ENCODE results near the gene SFXN5. TPM values are rescaled to one million over a fixed set of nuclear protein-coding genes. Genes with fewer than 3 reads are reported as not detected.

Gene SFXN5
- polyA plus RNA-seq, 4 donors = 25.2 to 33.7 (median 27.5) TPM

- no peak for DNase-seq (ENCODE audit: low read depth in 4 of 4, low spot score in 2 of 4)
Measured at GRCh38 chr2:72947952-72948830, 123.3 kb downstream of the SFXN5 start.

GRCh38 chr2:72946466-72946865, 125.0 kb downstream of the SFXN5 start:
- no peak for DNase-seq (ENCODE audit: low read depth in 4 of 4, low spot score in 2 of 4)

DNA sequence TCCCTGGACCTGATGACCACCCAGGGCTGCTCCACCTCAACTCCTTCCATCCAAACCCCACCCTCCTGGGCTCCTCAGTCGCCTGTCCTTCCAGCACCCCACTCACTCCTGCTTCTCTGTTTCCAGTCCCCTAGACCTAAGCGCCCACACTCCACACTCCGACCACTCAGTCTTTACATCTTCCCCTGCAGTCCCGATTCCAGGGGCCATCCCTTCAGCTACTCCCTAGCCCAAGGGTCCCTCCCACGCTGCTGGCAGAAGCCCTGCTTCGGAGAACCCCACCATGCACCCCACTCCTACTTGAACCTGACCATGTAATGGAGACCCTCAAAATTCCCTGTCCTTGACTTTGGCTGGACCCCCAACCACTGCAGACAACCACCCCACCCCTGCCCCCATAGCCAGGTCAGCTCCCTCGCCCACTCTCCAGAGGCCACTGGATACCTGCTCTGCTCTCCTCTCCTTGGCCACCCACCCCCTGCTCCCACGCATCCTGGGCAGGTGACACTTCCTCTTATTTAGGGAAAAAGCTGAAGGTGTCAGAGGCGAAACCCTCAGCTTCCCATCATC, 126.0 kb downstream of the SFXN5 start:
- no peak for DNase-seq (ENCODE audit: low read depth in 4 of 4, low spot score in 2 of 4)

- DNase-seq (ENCODE audit: low read depth in 4 of 4, low spot score in 2 of 4) = no peak
Measured at GRCh38 chr2:72944804-72945449, 126.6 kb downstream of the SFXN5 start.

DNA sequence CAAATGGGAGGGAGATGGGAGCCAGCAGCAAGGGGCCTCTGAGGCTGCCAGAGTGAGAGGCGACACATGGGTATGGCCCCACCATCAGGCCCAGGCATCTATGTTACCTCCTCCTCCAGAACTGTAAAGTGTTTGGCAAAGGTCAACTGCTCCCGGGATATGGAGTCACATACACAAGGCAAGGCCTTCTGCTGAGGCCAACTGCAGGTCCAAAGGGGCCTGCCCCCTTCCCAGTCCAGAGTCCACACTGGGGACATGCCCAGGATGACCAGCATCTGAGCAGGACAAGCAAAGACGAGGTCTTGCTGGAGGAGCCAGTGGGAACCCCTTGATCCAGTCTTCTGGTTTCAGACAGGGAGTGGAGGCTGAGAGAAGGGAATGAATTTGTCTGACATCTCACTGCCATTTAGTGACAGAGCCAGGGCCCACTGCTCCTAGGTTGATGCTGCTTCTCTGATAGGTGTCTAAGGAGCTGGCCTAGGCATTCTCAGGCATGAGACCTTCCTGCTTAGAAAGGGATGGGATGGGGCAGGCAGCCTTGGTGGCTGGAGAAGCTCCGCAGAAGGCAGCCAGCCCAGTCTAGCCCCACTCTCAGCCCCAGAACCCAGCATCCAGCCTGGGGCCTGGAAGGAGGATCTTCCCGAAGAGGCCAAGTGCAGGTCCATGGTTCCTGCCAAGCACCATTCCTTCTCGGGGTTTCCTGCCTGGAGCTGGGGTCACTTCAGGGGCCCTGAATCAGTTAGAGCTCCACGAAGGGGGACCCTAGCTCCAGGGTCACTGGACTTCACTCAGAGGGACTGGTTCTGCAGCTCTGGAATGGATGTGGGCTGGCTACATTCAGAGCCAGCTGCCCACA, 127.7 kb downstream of the SFXN5 start:
- no peak for DNase-seq (ENCODE audit: low read depth in 4 of 4, low spot score in 2 of 4)

- no peak for DNase-seq (ENCODE audit: low read depth in 4 of 4, low spot score in 2 of 4)
Measured at GRCh38 chr2:72942881-72943418, 128.6 kb downstream of the SFXN5 start.

DNA sequence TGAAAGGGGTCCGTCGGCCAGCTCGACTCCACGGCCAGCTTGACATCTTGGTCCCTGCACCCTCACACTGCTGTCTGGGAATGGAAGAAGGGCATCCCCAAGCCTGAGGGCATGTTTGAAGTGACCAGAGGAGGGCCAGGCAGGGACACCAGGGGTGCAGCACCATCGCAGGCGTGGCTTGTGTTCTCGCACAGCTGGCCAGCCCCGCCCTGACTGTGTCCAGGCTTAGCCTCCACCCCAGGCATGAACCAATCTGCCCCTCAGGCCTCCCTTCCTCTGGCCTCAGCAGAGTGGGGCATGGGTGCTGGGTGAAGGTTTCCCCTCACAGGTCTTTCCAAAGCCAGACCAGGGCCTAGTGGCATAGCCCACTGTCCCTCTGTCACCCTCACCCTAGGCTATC, 129.2 kb downstream of the SFXN5 start:
- no peak for DNase-seq (ENCODE audit: low read depth in 4 of 4, low spot score in 2 of 4)

GRCh38 chr2:72940786-72941185, 130.7 kb downstream of the SFXN5 start:
- peak in 1 of 4 donors; percentile 41 for DNase-seq (ENCODE audit: low read depth in 4 of 4, low spot score in 2 of 4)

GRCh38 chr2:72940361-72940760, 131.2 kb downstream of the SFXN5 start:
- DNase-seq (ENCODE audit: low read depth in 4 of 4, low spot score in 2 of 4) = no peak

DNA sequence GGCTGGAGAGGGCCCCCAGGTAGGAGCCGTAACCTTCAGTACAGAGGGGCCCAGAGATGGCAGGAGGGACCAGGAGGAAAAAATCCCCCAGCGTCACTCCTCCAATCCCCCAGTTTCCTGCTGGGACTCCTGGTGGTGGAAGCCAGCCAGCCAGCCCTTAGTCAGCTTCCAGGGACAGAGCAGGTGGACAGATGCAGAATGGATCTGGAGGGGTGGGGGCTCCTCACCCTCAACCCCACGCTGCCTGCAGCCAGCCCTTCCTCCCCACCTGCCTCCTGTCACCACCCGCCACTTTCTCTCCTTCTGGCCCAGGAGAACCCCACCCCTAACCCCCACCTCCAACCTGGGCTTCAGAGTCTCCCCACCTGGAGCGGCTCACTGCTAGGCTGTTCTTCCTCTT, 133.1 kb downstream of the SFXN5 start:
- DNase-seq (ENCODE audit: low read depth in 4 of 4, low spot score in 2 of 4) = no peak

GRCh38 chr2:72937356-72937669, 134.2 kb downstream of the SFXN5 start:
- no peak for DNase-seq (ENCODE audit: low read depth in 4 of 4, low spot score in 2 of 4)

DNA sequence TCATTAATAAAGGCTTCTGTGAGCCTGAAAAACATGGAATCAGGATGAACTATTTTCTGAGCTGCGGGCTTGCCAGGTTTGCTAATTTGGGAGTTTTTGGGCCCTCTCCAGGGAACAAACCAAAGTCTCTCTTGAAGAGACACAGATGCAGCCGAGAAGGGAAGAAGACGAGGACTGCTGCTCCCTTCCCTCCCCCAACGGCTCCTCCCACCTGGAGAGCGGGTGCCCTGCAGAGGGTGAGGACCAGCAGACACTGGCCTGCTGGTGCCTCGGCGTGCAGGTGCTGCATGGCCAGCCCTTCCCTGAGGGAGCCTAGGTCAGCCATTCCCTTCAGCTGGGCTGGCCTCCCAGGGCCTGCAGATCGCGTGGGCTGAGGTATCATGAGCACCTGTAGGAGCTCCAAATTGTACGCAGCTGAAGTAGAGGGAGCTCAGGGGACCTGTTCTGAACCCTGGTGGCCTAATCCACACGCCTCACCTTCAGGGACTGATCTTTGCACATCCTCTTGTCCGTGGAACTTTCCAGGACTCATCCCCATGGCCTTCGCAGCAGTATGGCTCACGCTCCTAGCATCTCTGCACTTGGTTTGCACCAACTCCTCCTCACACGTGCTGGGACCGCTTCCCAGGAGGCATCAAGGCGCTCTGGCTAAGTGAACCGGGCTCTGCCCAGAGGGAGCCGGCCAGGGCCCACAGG, 134.7 kb downstream of the SFXN5 start:
- no peak for DNase-seq (ENCODE audit: low read depth in 4 of 4, low spot score in 2 of 4)

GRCh38 chr2:72935611-72935957, 135.9 kb downstream of the SFXN5 start:
- DNase-seq (ENCODE audit: low read depth in 4 of 4, low spot score in 2 of 4) = no peak

- DNase-seq (ENCODE audit: low read depth in 4 of 4, low spot score in 2 of 4) = no peak
Measured at GRCh38 chr2:72934683-72935610, 136.6 kb downstream of the SFXN5 start.

DNA sequence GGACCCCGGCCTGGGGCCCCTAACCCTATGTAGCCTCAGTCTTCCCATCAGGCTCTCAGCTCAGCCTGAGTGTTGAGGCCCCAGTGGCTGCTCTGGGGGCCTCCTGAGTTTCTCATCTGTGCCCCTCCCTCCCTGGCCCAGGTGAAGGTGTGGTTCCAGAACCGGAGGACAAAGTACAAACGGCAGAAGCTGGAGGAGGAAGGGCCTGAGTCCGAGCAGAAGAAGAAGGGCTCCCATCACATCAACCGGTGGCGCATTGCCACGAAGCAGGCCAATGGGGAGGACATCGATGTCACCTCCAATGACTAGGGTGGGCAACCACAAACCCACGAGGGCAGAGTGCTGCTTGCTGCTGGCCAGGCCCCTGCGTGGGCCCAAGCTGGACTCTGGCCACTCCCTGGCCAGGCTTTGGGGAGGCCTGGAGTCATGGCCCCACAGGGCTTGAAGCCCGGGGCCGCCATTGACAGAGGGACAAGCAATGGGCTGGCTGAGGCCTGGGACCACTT, 137.8 kb downstream of the SFXN5 start:
- no peak for DNase-seq (ENCODE audit: low read depth in 4 of 4, low spot score in 2 of 4)

- no peak for DNase-seq (ENCODE audit: low read depth in 4 of 4, low spot score in 2 of 4)
Measured at GRCh38 chr2:72933207-72933606, 138.3 kb downstream of the SFXN5 start.

GRCh38 chr2:72932805-72933204, 138.7 kb downstream of the SFXN5 start:
- DNase-seq (ENCODE audit: low read depth in 4 of 4, low spot score in 2 of 4) = no peak

DNA sequence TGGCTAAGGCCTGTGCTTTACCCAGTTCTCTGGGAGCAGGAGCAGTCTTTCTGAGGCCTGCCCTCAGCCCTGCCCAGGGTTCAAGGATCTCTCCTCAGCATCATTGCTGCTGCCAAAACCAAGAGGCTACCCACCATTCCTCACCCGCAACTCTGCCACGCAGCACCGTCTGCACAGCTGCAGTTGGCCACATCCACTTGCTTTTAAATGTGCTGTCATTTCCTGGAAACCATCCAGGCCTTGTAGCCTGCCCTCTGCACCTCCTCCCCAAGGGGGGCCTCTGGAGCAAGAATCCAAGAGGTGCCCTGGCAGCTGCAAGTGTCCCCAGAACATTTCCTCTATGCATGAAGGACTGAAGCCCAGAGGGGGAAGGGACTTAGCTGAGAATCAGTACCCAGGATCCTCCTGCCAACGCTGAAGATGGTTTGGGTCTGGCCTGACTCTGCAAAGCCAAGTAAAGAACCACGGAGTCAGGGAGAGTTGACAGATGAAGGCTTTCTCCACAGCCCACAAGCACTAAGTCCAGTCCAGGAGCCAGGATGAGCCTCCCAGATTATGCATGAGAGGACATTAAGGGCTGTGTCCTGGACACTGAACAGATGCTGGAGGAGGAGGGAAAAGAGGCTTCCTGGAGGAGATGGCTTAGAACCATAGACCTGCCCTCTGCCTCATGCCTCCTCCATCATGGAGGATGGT, 139.3 kb downstream of the SFXN5 start:
- no peak for DNase-seq (ENCODE audit: low read depth in 4 of 4, low spot score in 2 of 4)
